ENCODE results near the gene RARA.

DNA sequence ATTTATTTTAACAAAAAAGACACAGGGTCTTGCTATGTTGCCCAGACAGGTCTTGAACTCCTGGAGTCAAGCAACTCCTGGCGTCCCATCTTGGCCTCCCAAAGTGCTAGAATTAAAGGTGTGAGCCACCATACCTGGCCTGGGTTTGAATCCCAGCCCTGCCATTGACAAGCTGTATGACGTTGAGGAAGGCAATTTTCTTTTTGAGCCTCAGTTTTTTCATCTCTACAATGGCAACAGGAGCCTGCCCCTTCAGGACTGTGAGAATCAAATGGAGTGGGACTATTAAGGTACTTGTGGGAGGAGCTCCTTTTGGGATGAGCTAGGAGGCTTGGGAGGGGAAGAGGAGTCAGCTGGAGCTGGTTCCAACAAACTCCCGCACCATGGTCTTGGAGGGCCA is 6.2 kb downstream of the RARA start:
- TF ChIP-seq, protein P1, sequence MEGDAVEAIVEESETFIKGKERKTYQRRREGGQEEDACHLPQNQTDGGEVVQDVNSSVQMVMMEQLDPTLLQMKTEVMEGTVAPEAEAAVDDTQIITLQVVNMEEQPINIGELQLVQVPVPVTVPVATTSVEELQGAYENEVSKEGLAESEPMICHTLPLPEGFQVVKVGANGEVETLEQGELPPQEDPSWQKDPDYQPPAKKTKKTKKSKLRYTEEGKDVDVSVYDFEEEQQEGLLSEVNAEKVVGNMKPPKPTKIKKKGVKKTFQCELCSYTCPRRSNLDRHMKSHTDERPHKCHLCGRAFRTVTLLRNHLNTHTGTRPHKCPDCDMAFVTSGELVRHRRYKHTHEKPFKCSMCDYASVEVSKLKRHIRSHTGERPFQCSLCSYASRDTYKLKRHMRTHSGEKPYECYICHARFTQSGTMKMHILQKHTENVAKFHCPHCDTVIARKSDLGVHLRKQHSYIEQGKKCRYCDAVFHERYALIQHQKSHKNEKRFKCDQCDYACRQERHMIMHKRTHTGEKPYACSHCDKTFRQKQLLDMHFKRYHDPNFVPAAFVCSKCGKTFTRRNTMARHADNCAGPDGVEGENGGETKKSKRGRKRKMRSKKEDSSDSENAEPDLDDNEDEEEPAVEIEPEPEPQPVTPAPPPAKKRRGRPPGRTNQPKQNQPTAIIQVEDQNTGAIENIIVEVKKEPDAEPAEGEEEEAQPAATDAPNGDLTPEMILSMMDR (IDR thresholded peaks at IDR 0.05; ENCODE audit: borderline replicate concordance, extremely low read depth, low read length, poor library complexity, severe bottlenecking), result no peak
- TF ChIP-seq EZH2 (IDR thresholded peaks at IDR 0.05; ENCODE audit: borderline replicate concordance, low read depth, low read length, severe bottlenecking), result no peak
